ENCODE data around the gene SFTA2. TPM values are rescaled to one million over a fixed set of nuclear protein-coding genes. Genes with fewer than 3 reads are reported as not detected.

SFTA2 gene
- total and polyA plus RNA-seq, 9 of the 15 experiments (the other 6 are each of a cell fraction or from before 2014, with no cell fraction given) = not detected

GRCh38 chr6:30897882-30898281 lies 34.1 kb downstream of the SFTA2 start:
- H3K27me3 ChIP-seq (ENCODE audit: control insufficient read depth in 2 of 2, insufficient read depth in 2 of 2, low read length in 2 of 2) = no peaks in the 10 kb centered on the region
- H3K9me3 ChIP-seq (replicated peaks; ENCODE audit: control insufficient read depth, insufficient read depth, low read depth, low read length) = no peaks in the 10 kb centered on the region
- CTCF ChIA-PET (ENCODE audit: low intra/inter-chr PET ratio) = no interaction called here
- H3K4me2 ChIP-seq (ENCODE audit: insufficient read depth, low read length) = no peak overlapping the region
- DNase-seq (ENCODE audit: extremely low read depth in 1 of 4, low spot score in 3 of 4) = no peak
- no peak for FAIRE-seq
- H3K4me1 ChIP-seq (replicated peaks in 1 of 2; ENCODE audit: control insufficient read depth in 2 of 2, insufficient read depth in 2 of 2, low read length in 2 of 2) = peaks cover 0 to 11% of the 10 kb centered on the region in 2 experiments; a peak in 1 of 5 replicates
- no peak overlapping the region for H2AFZ ChIP-seq (ENCODE audit: low read depth, low read length)
- H3K9me1 ChIP-seq (ENCODE audit: control insufficient read depth, insufficient read depth, low read length) = no peaks in the 10 kb centered on the region
- H3K79me2 ChIP-seq (ENCODE audit: control insufficient read depth, insufficient read depth, low read length) = no peaks in the 10 kb centered on the region
- H3K36me3 ChIP-seq (ENCODE audit: control insufficient read depth, insufficient read depth, low read length) = peaks cover 60% of the 10 kb centered on the region; the same call in 2 of the 3 replicates
- H3K9ac ChIP-seq (ENCODE audit: insufficient read depth in 1 of 2, low read depth in 2 of 2, low read length in 2 of 2) = no peak overlapping the region
- intact Hi-C loops (cut with micrococcal nuclease) = no loop called here
- no peak overlapping the region for H3K4me3 ChIP-seq
- no peak overlapping the region for H3K27ac ChIP-seq (ENCODE audit: extremely low read depth, low read depth, low read length)
- in situ Hi-C loops (cut with MboI) = no loop called here
- no peak for TF ChIP-seq KDM4B (IDR thresholded peaks at IDR 0.05; ENCODE audit: borderline replicate concordance in 2 of 2, low read depth in 1 of 2)
- TF ChIP-seq CTCF (IDR thresholded peaks at IDR 0.05 in 2 of 3, conservative IDR thresholded peaks at IDR 0.05 in 1 of 3; ENCODE audit: insufficient read depth in 2 of 3, low read depth in 1 of 3, low read length in 3 of 3) = peak in 2 of 3 experiments; percentile 19 to 20; a peak in 1 of 6 replicates
- H4K20me1 ChIP-seq (replicated peaks; ENCODE audit: control insufficient read depth, insufficient read depth, low read length) = no peaks in the 10 kb centered on the region; the same call in 1 of the 2 replicates
- no TSS peak for BruUV-seq (replicated peaks)
- WGBS (ENCODE audit: insufficient coverage, low coverage, missing lambda C conversion rate) = 89% methylated on average over 15 of the region's 16 CpGs
- POLR2A ChIA-PET = interaction anchor here (1.9 to 2.5 kb wide), 2 partner anchors 8 to 10 kb away, joined by 4 to 10 read pairs; partner anchors contain the start of gene GTF2H4
- no peak for ATAC-seq

- Histone ChIP-seq H3K79me2 (ENCODE audit: control insufficient read depth, insufficient read depth, low read length) (no peaks in the 10 kb centered on the region), H3K9me3 (replicated peaks; ENCODE audit: control insufficient read depth, insufficient read depth, low read depth, low read length) (no peaks in the 10 kb centered on the region), H3K27ac (ENCODE audit: extremely low read depth, low read depth, low read length) (no peak overlapping the region), H3K9me1 (ENCODE audit: control insufficient read depth, insufficient read depth, low read length) (no peaks in the 10 kb centered on the region), H3K9ac (ENCODE audit: insufficient read depth in 1 of 2, low read depth in 2 of 2, low read length in 2 of 2) (peak overlapping the region in 1 of 2 experiments; percentile 3; a peak in 1 of 4 replicates), H3K4me2 (ENCODE audit: insufficient read depth, low read length) (no peak overlapping the region), H3K36me3 (ENCODE audit: control insufficient read depth, insufficient read depth, low read length) (peaks cover 71% of the 10 kb centered on the region), H4K20me1 (replicated peaks; ENCODE audit: control insufficient read depth, insufficient read depth, low read length) (no peaks in the 10 kb centered on the region; the same call in 1 of the 2 replicates), H3K4me3 (no peak overlapping the region), H3K4me1 (replicated peaks in 1 of 2; ENCODE audit: control insufficient read depth in 2 of 2, insufficient read depth in 2 of 2, low read length in 2 of 2) (peaks cover 0 to 17% of the 10 kb centered on the region in 2 experiments; a peak in 1 of 5 replicates), H3K27me3 (ENCODE audit: control insufficient read depth in 2 of 2, insufficient read depth in 2 of 2, low read length in 2 of 2) (no peaks in the 10 kb centered on the region), H2AFZ (ENCODE audit: low read depth, low read length) (no peak overlapping the region)
- 84% methylated on average over 13 of the region's 13 CpGs for WGBS (ENCODE audit: insufficient coverage, low coverage, missing lambda C conversion rate)
- ATAC-seq (no peak), FAIRE-seq (no peak), DNase-seq (ENCODE audit: extremely low read depth in 1 of 4, low spot score in 3 of 4) (no peak)
- intact Hi-C loops (cut with micrococcal nuclease) (no loop called here), in situ Hi-C loops (cut with MboI) (no loop called here)
- CTCF ChIA-PET (ENCODE audit: low intra/inter-chr PET ratio) = no interaction called here
- POLR2A ChIA-PET = interaction anchor here (0.9 to 2.5 kb wide), 5 partner anchors 8 to 74 kb away, joined by 3 to 10 read pairs (median 4); no protein-coding TSS in a partner anchor
- no TSS peak for BruUV-seq (replicated peaks)
- no peak for TF ChIP-seq FIP1L1 (IDR thresholded peaks at IDR 0.05; ENCODE audit: low read depth, low read length, poor library complexity, severe bottlenecking)
- no peak for TF ChIP-seq HMGN3 (IDR thresholded peaks at IDR 0.05; ENCODE audit: borderline replicate concordance, extremely low read depth, insufficient read length, low read depth, low read length)
- no peak for TF ChIP-seq UBTF (IDR thresholded peaks at IDR 0.05; ENCODE audit: borderline replicate concordance in 1 of 2, low read depth in 2 of 2, low read length in 2 of 2)
- no peak for TF ChIP-seq ZEB2 (IDR thresholded peaks at IDR 0.05)
- no peak for TF ChIP-seq NR1H2 (CRISPR knock-in tag; IDR thresholded peaks at IDR 0.05)
- no peak for TF ChIP-seq ARID2 (IDR thresholded peaks at IDR 0.05)
- TF ChIP-seq FOXK2 (conservative IDR thresholded peaks at IDR 0.05 in 1 of 2, IDR thresholded peaks at IDR 0.05 in 1 of 2; ENCODE audit: low read depth in 2 of 2) = no peak
- no peak for TF ChIP-seq ZNF232 (CRISPR knock-in tag; IDR thresholded peaks at IDR 0.05)
- TF ChIP-seq ZBTB8A (IDR thresholded peaks at IDR 0.05; ENCODE audit: partially characterized antibody) = no peak
Measured at GRCh38 chr6:30896541-30896940, 35.4 kb downstream of the SFTA2 start.

Data from K562 (cell line).